ENCODE results near the gene PRKAA1.

- TF ChIP-seq EZH2 (IDR thresholded peaks at IDR 0.05) (no peak), FOXP2 (optimal IDR thresholded peaks at IDR 0.05; ENCODE audit: control extremely low read depth, extremely low read length, insufficient read depth) (no peak)
Measured at GRCh38 chr5:40780858-40781257, 17.3 kb downstream of the PRKAA1 start.
